NCI-H774 (cell line): Measurements from ENCODE around the gene DAPK1.

Experiments
- DNase-seq: peaks from one replicate; lab custom pipeline; 2025; lab: John Stamatoyannopoulos, UW

The DAPK1 gene

GRCh38 chr9:87613265-87614111 is 115.8 kb downstream of the DAPK1 start:
- DNase-seq: no peak

- DNase-seq: no peak
Measured at GRCh38 chr9:87614397-87614796, 116.7 kb downstream of the DAPK1 start.

- DNase-seq: no peak
Measured at GRCh38 chr9:87615136-87615535, 117.5 kb downstream of the DAPK1 start.

GRCh38 chr9:87615547-87616148 is 118.0 kb downstream of the DAPK1 start:
- DNase-seq: no peak

- no peak for DNase-seq
Measured at GRCh38 chr9:87618226-87618625, 120.6 kb downstream of the DAPK1 start.

GRCh38 chr9:87618931-87619330 is 121.3 kb downstream of the DAPK1 start:
- no peak for DNase-seq

GRCh38 chr9:87619346-87619745 is 121.7 kb downstream of the DAPK1 start:
- no peak for DNase-seq

GRCh38 chr9:87620731-87621322 is 123.2 kb downstream of the DAPK1 start:
- no peak for DNase-seq

- DNase-seq: no peak
Measured at GRCh38 chr9:87622098-87622497, 124.4 kb downstream of the DAPK1 start.

GRCh38 chr9:87622923-87623322 is 125.3 kb downstream of the DAPK1 start:
- no peak for DNase-seq

- no peak for DNase-seq
Measured at GRCh38 chr9:87628346-87628745, 130.7 kb downstream of the DAPK1 start.

- DNase-seq: no peak
Measured at GRCh38 chr9:87629104-87629503, 131.4 kb downstream of the DAPK1 start.

GRCh38 chr9:87630266-87630665 is 132.6 kb downstream of the DAPK1 start:
- no peak for DNase-seq

- no peak for DNase-seq
Measured at GRCh38 chr9:87630846-87631245, 133.2 kb downstream of the DAPK1 start.

GRCh38 chr9:87635656-87636501 is 138.2 kb downstream of the DAPK1 start:
- DNase-seq: no peak

GRCh38 chr9:87638292-87638691 is 140.6 kb downstream of the DAPK1 start:
- DNase-seq: no peak

- no peak for DNase-seq
Measured at GRCh38 chr9:87639949-87640348, 142.3 kb downstream of the DAPK1 start.

GRCh38 chr9:87640385-87640795 is 142.7 kb downstream of the DAPK1 start:
- DNase-seq: peak; percentile 23

GRCh38 chr9:87641067-87641466 is 143.4 kb downstream of the DAPK1 start:
- DNase-seq: no peak

- no peak for DNase-seq
Measured at GRCh38 chr9:87642330-87643106, 144.9 kb downstream of the DAPK1 start.

- no peak for DNase-seq
Measured at GRCh38 chr9:87643107-87643650, 145.5 kb downstream of the DAPK1 start.
